GM19025 (cell line): ENCODE results near the gene ADAM23.

Experiments used
- ATAC-seq: cut with Tn5 transposase; IDR thresholded peaks from one replicate; pipeline ENCODE4 v1.9.1; 2021; ENCODE audit warnings: mild to moderate bottlenecking, low read depth, moderate library complexity; ENCODE audit not compliant: unreplicated experiment

ADAM23 gene

DNA sequence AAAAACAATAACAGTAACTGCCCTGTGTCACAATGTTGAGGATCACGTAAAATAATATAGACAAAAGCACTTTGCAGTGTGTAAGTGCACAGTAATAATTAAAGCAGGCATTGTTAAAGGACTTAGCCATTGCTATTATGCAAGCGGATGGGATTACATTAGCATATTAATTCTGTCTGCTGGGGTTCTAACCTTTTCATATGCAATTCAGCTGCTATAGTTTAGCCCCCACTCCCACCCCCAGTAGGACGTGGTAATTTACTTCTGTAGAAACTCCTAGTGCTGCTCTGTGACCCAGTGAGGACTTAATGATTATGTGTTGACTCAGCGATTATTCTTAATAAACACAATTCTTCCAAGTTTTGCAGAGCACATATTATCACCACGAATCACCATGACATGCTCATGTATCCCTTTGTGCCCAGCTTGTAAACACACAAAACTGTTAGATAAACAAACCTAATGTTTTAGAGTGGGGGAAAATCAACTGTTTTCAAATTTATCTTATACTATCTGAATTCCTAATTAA is 5.1 kb upstream of the ADAM23 start:
- no peak for ATAC-seq

DNA sequence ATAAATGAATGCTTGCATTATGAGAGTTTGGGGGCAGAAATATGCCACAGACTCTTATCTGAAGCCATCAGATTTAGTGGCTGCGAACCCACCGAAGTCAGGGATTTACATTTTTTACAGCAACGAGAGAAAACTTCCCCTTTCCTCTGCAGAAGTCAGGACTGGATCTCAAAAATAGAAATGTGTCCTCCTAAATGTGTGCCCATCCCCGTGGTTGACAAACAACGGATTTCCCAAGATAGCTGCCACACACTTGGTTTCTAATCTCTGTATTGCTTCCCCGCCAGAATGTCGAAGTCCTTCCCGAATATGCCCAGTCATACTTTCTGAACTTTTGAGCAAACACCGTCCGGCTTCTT is 879 bp upstream of the ADAM23 start:
- no peak for ATAC-seq

DNA sequence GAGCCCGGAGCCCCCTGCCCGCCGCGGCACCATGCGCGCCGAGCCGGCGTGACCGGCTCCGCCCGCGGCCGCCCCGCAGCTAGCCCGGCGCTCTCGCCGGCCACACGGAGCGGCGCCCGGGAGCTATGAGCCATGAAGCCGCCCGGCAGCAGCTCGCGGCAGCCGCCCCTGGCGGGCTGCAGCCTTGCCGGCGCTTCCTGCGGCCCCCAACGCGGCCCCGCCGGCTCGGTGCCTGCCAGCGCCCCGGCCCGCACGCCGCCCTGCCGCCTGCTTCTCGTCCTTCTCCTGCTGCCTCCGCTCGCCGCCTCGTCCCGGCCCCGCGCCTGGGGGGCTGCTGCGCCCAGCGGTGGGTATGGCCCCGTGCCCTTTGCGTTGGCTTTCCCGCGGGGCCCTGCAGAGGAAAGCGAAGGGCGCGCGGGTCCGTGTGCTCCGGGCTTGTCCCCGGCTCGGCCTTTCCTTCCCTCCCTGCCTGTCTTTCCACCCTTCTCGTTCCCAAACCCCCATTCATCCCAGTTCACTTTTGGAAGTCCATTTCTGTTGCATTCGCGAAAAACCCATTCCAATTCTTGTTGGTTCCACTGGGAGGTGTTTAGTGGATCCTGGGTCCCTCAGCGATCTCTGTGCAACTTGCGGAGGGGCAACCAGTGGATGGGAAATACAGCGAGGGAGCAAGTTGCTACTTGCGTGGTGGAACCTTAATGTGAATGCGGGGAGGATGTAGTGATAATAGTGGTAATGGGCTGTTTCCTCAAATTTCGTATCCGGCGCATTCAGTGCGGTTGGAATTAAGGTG is 599 bp downstream of the ADAM23 start:
- no peak for ATAC-seq

DNA sequence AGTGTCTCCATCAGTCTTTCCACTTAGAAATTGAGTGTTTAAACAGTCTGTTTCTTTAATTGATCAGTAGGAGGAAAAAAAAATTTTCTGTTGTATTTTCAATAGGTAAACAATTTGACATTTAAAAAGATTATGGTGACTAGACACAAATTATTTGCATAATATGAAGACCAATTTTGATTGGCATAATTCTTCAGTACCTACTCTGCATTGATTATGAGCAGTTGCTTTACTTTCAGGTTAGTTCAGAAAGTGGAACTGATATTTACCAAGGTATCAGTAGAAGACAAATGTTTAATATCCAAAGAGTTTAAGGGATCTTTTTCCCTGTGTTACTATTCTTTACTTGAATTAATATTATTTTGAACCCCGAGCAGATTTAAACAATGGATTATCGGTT is 2.6 kb downstream of the ADAM23 start:
- ATAC-seq: no peak

DNA sequence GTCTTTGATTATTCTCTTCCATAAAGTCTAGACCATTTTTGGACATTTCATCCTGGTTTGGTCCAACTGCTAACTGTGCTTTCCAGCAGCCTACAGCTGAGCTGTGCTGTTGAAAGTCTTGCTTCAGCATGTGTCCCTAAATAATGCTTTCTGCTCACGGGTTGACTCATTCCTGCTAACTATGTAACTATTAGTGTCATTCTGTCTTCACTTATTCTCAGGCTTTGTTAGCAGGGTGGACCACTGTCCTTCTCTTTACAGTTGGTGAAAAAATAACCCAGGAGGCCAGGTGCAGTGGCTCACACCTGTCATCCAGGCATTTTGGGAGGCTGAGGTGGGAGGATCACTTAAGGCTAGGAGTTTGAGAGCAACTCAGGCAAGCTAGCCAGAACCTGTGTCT is 8.9 kb downstream of the ADAM23 start:
- ATAC-seq: no peak

DNA sequence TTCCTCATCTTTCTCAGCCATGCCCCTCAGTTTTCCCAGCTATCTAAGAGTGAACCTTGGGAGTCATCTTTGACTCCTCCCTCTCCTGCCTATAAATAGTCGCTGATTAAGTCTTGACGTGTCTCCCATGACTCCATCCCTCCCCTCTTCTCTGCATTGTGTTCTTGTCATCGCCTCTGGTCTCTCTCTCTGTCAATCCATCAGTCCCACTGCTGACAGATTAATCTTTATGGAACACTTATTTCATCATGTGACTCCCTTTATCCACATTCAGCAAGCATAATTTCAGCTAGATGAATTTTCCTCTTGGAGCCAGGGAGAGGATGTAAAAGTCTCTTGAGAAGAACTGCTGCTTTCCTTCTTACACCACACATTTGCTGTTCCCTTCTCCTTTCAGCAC is 9.4 kb downstream of the ADAM23 start:
- ATAC-seq: no peak

DNA sequence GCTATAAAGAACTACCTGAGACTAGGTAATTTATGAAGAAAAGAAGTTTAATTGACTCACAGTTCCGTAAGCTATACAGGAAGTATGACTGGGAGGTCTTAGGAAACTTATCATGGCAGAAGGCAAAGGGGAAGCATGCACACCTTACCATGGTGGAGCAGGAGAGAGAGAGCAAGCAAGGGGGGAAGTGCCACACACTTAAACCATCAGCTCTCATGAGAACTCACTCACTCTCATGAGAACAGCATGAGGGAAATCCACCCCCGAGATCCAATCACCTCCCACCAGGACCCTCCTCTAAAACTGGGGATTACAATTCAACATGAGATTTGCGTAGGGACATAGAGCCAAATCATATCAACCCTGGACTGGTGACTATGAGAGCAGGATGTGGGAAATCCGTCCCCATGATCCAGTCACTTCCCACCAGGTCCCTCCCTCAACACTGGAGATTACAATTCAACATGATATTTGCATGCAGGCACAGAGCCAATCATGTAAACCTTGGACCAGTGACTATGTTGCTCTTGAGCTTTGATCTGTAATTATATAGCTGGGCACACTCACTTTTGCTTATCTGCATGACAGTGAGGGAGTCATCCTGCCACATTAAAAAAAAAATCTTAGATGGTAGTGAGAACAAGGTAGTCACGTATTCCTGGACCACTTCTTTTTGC is 12.9 kb downstream of the ADAM23 start:
- ATAC-seq: no peak

DNA sequence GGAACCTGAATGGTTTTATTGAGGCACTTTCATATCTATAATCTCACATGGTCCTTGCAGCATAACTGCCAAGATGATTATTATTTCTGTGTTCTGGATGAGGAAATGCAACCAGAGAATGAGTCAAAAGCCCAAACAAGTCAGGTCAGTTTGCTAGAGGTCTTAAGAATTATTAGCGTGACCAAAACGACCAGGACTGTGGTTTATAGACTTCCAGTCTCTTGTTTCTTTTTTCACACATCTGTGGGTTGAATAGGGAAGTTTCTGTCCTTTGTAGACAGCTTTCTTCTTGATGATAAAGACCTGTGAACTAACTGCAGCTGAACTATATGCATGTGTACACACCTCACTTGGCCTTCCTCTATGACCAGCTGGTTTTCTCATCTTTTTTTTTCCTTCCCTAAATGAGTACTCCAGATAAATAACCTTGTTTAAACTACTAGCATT is 13.9 kb downstream of the ADAM23 start:
- ATAC-seq: peak; percentile 78

DNA sequence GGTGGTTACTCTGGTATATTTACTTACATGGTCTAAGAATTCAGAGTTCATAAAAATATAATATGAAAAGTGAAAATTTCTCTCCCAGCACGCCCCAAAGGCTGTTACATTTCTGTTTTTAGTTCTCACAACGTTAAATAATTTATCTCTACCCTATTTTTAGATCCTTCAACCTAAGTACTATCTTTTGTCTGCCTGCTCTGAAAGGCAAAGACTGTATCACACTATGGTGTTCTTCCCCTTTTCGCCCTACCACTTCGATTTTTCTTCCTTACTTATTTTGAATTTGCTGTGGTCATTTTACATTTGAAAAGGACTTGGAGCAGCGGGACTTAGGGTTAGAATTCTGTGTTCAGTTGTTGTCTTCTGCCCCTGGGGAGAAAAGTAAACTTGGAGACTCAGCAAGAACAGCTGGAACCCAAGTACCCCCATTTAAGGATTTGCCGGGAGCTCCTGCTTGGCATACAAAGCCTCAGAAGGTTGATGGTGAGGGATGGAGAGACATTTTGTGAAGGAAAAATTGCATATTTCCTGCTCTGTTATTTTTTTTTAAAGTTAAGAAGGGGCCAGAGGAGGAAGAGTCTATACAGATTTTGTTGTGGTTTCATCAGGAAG is 19.0 kb downstream of the ADAM23 start:
- ATAC-seq: no peak

DNA sequence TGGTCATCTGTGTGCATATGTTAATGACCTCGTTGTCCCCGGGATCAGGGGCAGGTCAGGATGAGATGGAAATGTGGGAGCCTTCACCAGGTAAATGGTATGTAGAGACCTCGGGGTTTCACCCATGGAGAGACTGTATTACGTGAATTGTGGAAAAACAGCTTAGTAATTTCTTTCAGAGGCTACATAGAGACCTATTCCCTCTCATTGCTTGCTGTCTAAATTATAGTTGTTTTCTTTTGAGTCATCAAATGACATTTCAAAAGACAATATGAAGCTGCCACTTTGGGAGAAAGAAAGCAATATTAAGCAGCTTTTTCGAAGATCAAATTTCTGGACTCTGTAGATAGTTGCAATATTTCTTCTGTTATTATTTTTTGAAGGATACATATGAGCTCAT is 20.4 kb downstream of the ADAM23 start:
- no peak for ATAC-seq

DNA sequence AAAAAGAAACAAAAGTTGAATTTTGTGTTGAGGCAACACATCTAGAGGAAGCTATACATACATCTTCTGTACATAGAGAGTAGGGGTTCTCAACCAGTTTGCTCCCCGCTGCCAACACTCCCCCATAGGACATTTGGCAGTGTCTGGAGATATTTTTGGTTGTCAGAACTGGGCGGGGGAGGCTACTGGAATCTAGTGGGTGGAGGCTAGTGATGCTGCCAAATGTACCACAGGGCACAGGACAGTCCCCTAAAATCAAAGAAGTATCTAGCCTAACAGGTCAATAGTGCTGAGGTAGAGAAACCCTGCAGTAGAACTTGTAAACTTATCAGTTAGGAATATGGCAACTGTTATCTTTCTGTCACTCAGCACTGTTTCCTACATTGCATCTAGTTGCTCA is 21.3 kb downstream of the ADAM23 start:
- no peak for ATAC-seq

DNA sequence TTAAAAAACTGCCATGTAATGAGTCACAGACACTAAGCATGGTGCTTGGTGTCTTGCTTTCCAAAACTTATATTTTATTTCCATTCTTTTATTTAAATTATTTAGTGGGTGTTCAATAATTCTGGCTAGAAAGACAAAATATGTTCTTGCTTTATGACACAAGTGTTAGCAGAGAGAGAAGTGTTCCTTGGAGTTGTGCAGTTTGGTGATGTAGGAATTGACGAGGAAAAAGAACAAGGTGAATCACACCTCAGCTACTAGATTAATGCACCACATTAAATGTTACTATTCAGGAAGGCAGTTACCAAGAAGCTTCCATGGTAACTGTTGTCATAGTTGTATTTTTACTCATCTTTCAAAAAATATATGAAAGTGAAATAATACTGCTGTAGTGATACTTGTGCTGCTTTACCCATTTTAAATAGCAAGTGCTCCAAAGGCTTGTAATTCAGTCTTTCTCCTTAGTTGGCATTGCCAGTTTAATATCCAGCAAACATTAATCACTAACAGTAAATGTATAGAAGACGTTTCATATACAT is 28.3 kb downstream of the ADAM23 start:
- ATAC-seq: no peak

DNA sequence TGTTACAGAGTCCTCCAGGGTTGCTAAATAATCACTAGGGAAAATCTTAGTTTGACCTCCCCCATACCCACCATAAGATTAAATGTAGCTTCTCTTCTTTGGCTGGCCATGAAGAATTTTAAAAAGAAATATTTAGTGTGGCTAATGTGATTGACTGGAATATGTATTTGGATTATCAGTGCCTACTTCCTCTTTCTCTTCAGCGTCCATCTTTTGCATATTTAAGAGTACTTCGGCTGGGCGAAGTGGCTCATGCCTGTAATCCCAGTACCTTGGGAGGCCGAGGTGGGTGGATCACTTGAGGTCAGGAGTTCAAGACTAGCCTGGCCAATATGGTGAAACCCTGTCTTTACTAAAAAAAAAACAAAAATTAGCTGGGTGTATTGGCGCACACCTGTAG is 28.8 kb downstream of the ADAM23 start:
- ATAC-seq: no peak

DNA sequence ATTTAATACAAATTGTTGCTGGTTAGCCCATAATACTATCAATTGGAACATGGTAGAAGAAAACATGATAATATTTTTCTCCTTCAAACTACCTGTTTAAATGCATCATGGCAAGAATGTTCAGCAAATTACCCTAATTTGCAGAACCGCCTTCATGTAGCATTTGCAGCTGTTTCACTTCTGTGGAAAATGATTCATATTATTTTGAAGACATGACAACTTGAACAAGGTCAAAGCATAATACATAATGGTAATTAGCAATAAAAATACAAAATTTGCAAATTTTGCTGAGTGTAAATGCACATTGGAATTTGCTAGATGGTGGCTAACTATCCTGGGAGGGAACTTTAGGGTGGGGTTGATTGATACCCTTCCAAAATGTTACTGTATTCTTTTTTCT is 30.8 kb downstream of the ADAM23 start:
- no peak for ATAC-seq

DNA sequence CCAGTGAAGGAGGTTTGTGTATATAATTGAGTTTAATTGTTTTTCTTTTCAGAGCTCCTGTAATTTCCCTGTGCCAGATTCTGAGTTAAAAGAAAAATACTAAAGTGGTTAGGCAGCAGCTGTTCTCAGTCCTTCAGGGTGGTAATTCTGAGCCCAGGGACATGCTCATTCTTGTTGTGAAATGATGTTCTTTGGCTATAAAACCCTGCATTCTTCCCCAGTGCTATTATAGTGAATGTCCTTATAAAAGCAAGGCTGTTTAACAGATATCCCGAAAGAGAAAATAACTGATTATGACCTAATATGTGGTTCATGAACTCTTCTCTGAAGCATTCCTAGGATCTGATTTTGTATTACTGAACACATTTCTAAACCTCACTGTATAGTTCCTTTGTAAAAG is 34.0 kb downstream of the ADAM23 start:
- ATAC-seq: no peak

DNA sequence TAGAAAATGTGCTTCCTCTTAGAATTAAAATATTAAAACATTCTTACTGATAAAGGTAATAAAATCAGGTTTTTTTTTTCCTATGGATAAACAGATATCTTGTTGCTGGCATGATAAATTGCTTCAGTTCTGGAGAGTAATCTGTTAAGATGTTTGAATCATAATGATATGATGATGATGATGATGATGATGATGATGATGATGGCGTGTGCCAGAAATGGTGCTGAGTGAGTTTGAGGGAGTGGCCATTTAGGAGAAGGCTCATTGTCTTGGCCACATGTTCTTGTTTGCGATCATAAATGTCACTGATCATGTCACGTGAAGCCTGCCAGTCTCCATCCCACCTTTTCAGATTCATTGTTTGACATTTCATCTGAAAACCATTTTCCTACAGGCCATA is 35.0 kb downstream of the ADAM23 start:
- no peak for ATAC-seq

DNA sequence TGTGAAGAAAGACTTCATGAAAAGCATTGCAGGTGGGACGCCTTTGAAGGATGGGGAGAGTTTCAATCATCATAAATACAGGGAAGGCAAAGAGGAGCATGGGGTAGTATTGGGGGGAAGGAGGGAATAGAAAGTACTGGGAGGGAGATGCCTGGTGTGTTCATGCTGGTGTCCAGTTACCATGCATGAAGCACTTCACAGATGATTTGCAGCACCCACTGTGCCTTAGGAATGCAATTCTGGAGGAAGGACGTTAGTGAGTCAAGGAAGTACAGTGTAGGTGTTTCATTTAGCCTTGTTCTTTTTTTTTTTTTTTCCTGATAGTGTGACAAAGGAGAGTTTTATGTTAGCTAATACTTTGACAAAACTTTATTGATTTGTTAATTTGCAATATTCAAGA is 36.8 kb downstream of the ADAM23 start:
- ATAC-seq: no peak

DNA sequence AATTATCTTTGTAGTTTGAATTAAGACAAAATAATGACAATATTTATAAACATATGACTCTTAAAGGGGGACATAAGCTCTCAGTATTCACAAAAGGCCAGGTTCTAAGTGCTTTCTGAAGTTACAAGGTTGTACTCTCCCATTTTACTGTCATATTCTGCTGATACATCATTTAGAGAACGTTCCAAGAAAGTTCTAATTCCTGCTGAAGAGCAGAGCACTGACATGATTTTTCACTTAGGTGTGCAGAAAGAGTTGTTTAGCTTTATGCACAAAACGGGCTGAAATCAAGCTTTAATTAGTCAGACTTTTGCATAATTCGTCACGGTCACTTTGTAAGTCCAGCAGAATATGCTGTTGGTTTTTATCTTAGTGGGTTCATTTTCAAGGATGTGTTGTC is 37.3 kb downstream of the ADAM23 start:
- ATAC-seq: no peak

DNA sequence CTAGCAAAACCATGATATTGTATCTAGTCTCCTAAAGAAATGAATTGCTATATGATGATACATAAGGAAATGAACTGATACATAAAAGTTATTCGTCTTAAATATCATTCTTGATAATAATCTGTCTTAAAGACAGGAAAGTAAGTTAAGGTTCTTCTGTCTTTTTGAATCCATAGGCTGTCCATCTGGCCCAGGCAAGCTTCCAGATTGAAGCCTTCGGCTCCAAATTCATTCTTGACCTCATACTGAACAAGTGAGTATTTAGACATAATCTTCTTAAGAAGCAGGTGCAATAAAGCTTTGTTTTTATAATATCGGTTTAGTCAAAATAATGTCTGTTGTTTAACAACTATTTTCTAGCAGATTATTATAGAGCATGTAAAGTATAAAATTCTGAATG is 37.7 kb downstream of the ADAM23 start:
- no peak for ATAC-seq

DNA sequence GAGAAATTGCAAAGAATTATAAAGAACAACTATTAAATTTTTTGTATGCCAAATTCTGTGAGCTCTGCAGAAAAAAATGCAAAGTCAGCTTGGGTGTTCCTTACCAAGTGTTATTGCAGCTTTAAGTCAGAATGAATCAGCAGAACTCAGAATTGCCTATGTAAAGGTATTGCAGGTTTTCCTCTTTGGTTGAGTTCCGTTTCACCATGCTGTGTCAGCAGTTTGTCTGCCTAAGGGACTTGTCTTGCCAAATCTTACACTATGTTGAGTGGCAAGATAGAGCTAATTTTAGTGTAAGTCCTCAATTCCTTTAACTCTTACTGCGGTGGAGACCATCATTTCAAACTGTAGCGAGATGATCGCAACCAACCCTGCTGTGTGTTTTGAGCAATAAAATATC is 38.8 kb downstream of the ADAM23 start:
- ATAC-seq: no peak

DNA sequence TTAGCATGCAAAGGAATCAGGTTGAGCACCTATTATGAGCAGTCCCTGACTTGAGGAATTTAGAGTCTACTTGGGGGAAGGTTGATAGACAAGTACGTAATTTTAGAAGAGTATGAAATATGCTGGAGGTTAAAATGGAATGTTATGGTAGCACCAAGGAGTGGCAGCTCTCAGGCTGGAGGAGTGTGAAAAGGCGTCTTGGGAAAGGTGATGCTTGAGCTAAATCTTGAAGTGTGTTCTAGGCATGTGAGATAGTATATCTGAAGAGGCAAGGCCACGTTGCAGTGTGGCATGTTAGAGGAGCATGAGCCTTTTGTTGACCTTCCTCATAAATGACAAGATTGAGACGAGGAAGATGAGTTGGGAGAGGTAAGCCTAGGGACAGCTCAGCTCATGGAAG is 39.3 kb downstream of the ADAM23 start:
- no peak for ATAC-seq
